Glutamatergic neuron (in vitro differentiated cells): ENCODE measurements around the gene INTS1. TPM values are rescaled to one million over a fixed set of nuclear protein-coding genes. Genes with fewer than 3 reads are reported as not detected.

Experiments
- DNase-seq: peaks from one replicate; pipeline ENCODE4 v3.0.0; 2022
- H3K27ac Mint-ChIP-seq: one replicate; pipeline ENCODE4 v1.8.0; 2020; ENCODE audit warnings: mild to moderate bottlenecking, mixed read lengths, inconsistent platforms; ENCODE audit not compliant: unreplicated experiment
- H3K27me3 Mint-ChIP-seq: one replicate; pipeline ENCODE4 v1.8.0; 2020; ENCODE audit warnings: mild to moderate bottlenecking, moderate library complexity, mixed read lengths, inconsistent platforms; ENCODE audit not compliant: unreplicated experiment
- H3K36me3 Mint-ChIP-seq: one replicate; pipeline ENCODE4 v1.8.0; 2020; ENCODE audit warnings: mild to moderate bottlenecking, mixed read lengths, inconsistent platforms; ENCODE audit not compliant: unreplicated experiment
- H3K4me1 Mint-ChIP-seq: one replicate; pipeline ENCODE4 v1.8.0; 2020; ENCODE audit warnings: mild to moderate bottlenecking, low read depth, mixed read lengths, inconsistent platforms; ENCODE audit not compliant: unreplicated experiment
- H3K4me3 Mint-ChIP-seq: one replicate; pipeline ENCODE4 v1.8.0; 2020; ENCODE audit warnings: mild to moderate bottlenecking, mixed read lengths, inconsistent platforms; ENCODE audit not compliant: unreplicated experiment
- H3K9me3 Mint-ChIP-seq: one replicate; pipeline ENCODE4 v1.8.0; 2020; ENCODE audit warnings: mild to moderate bottlenecking, moderate library complexity, mixed read lengths, inconsistent platforms; ENCODE audit not compliant: unreplicated experiment
- CTCF ChIP-seq: fragments of 200-600 bp; sonication (generic); IDR thresholded peaks from one replicate; pipeline ENCODE4 v1.5.0; 2021; ENCODE audit not compliant: partially characterized antibody, unreplicated experiment
- total RNA-seq: library from RNA; stranded (reverse); fragmentation: NEBNext Ultra II Directional; extraction: Animal tissue kit (Norgen Biotek cat#: 25700); gene quantifications from one replicate; pipeline ENCODE4 v1.2.1, GENCODE V29; 2021; ENCODE audit not compliant: unreplicated experiment

The INTS1 gene
- total RNA-seq, 1 donor from 2014 or later: 108 TPM

- Mint-ChIP-seq H3K4me3 (peak overlapping the region; percentile 91), H3K27me3 (peaks cover 4% of the 10 kb centered on the region), H3K27ac (no peak overlapping the region), H3K36me3 (no peaks in the 10 kb centered on the region), H3K4me1 (peaks cover 16% of the 10 kb centered on the region), H3K9me3 (peaks cover 12% of the 10 kb centered on the region)
- TF ChIP-seq CTCF: no peak
- no peak for DNase-seq
Measured at GRCh38 chr7:1502845-1503244, 1.3 kb downstream of the INTS1 start.

GRCh38 chr7:1501487-1502270 lies 2.5 kb downstream of the INTS1 start:
- DNase-seq: no peak
- Mint-ChIP-seq H3K36me3 (no peaks in the 10 kb centered on the region), H3K27me3 (no peaks in the 10 kb centered on the region), H3K4me3 (peak overlapping the region; percentile 91), H3K4me1 (peaks cover 10% of the 10 kb centered on the region), H3K27ac (peak overlapping the region; percentile 59), H3K9me3 (peaks cover 7% of the 10 kb centered on the region)
- no peak for TF ChIP-seq CTCF

GRCh38 chr7:1500064-1500807 lies 4.0 kb downstream of the INTS1 start:
- H3K27ac Mint-ChIP-seq: no peak overlapping the region
- peaks cover 10% of the 10 kb centered on the region for H3K4me1 Mint-ChIP-seq
- H3K4me3 Mint-ChIP-seq: no peak overlapping the region
- H3K36me3 Mint-ChIP-seq: no peaks in the 10 kb centered on the region
- no peak for DNase-seq
- TF ChIP-seq CTCF: no peak
- peaks cover 7% of the 10 kb centered on the region for H3K9me3 Mint-ChIP-seq
- H3K27me3 Mint-ChIP-seq: no peaks in the 10 kb centered on the region

- TF ChIP-seq CTCF: no peak
- Mint-ChIP-seq H3K9me3 (peaks cover 7% of the 10 kb centered on the region), H3K4me1 (peaks cover 10% of the 10 kb centered on the region), H3K27me3 (no peaks in the 10 kb centered on the region), H3K36me3 (no peaks in the 10 kb centered on the region), H3K27ac (no peak overlapping the region), H3K4me3 (no peak overlapping the region)
- no peak for DNase-seq
Measured at GRCh38 chr7:1499367-1500029, 4.7 kb downstream of the INTS1 start.
